HL-60 (cell line): ENCODE measurements around the gene ELL2.

ENCODE experiments used
- DNase-seq, 2 experiments: peaks; one replicate each; pipeline ENCODE4 v3.0.0-alpha.2; 2010 to 2020; ENCODE audit warnings: low read depth in 1 of 2, low spot score in 1 of 2
- H3K27ac ChIP-seq: fragments of 250-450 bp; sonication (Bioruptor Pico); replicated peaks from 2 replicates; pipeline ENCODE4 v1.5.1; 2020; ENCODE audit warnings: mild to moderate bottlenecking, moderate library complexity
- H3K27me3 ChIP-seq: fragments of 250-450 bp; sonication (Bioruptor Pico); 2 replicates; pipeline ENCODE4 v1.5.1; 2021; ENCODE audit warnings: mild to moderate bottlenecking, moderate library complexity; ENCODE audit not compliant: insufficient read depth, poor library complexity, severe bottlenecking
- H3K4me3 ChIP-seq: replicated peaks from 2 replicates; pipeline ENCODE4 v1.5.1; 2011; ENCODE audit warnings: mild to moderate bottlenecking, control low read depth, low read length; ENCODE audit not compliant: insufficient read depth
- GABPA ChIP-seq: IDR thresholded peaks from 2 replicates; pipeline ENCODE4 v1.6.1; 2012; ENCODE audit warnings: low read depth
- POLR2AphosphoS5 ChIP-seq: IDR thresholded peaks from 2 replicates; pipeline ENCODE4 v1.6.1; 2012; ENCODE audit warnings: low read depth
- SPI1 ChIP-seq: IDR thresholded peaks from 2 replicates; pipeline ENCODE4 v1.6.1; 2012; ENCODE audit warnings: low read depth, mild to moderate bottlenecking, borderline replicate concordance
- TF ChIP-seq, protein P1 (sequence below): IDR thresholded peaks from 2 replicates; pipeline ENCODE4 v1.6.1; 2012; ENCODE audit warnings: low read depth; ENCODE audit not compliant: insufficient replicate concordance
- TF ChIP-seq, protein P2 (sequence below): IDR thresholded peaks from one replicate; pipeline ENCODE4 v1.5.1; 2011; ENCODE audit warnings: low read length, control low read depth, inconsistent platforms; ENCODE audit not compliant: insufficient read depth

ELL2 gene

DNA sequence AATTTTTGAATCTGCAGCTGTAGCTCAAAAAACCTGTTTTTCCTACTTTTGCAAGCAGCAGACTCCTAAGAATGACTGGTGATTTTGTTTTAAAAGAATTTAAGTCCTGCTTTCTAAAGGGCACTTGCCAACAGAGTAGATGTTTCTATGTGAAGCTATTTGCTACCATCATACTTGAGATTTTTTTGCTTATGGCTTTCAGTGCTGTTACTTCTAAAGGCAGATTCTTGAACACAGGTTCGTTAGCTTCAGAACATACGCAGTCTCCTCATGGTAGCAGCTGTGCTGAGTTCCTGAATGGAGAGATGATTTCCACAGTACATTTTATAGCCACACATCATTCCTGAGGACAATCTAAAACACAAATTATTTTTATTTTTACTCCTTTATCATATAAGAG lies 24.4 kb upstream of the ELL2 start:
- no peak overlapping the region for H3K4me3 ChIP-seq
- no peak overlapping the region for H3K27ac ChIP-seq
- TF ChIP-seq, protein P1, sequence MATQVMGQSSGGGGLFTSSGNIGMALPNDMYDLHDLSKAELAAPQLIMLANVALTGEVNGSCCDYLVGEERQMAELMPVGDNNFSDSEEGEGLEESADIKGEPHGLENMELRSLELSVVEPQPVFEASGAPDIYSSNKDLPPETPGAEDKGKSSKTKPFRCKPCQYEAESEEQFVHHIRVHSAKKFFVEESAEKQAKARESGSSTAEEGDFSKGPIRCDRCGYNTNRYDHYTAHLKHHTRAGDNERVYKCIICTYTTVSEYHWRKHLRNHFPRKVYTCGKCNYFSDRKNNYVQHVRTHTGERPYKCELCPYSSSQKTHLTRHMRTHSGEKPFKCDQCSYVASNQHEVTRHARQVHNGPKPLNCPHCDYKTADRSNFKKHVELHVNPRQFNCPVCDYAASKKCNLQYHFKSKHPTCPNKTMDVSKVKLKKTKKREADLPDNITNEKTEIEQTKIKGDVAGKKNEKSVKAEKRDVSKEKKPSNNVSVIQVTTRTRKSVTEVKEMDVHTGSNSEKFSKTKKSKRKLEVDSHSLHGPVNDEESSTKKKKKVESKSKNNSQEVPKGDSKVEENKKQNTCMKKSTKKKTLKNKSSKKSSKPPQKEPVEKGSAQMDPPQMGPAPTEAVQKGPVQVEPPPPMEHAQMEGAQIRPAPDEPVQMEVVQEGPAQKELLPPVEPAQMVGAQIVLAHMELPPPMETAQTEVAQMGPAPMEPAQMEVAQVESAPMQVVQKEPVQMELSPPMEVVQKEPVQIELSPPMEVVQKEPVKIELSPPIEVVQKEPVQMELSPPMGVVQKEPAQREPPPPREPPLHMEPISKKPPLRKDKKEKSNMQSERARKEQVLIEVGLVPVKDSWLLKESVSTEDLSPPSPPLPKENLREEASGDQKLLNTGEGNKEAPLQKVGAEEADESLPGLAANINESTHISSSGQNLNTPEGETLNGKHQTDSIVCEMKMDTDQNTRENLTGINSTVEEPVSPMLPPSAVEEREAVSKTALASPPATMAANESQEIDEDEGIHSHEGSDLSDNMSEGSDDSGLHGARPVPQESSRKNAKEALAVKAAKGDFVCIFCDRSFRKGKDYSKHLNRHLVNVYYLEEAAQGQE: no peak
- TF ChIP-seq, protein P2, sequence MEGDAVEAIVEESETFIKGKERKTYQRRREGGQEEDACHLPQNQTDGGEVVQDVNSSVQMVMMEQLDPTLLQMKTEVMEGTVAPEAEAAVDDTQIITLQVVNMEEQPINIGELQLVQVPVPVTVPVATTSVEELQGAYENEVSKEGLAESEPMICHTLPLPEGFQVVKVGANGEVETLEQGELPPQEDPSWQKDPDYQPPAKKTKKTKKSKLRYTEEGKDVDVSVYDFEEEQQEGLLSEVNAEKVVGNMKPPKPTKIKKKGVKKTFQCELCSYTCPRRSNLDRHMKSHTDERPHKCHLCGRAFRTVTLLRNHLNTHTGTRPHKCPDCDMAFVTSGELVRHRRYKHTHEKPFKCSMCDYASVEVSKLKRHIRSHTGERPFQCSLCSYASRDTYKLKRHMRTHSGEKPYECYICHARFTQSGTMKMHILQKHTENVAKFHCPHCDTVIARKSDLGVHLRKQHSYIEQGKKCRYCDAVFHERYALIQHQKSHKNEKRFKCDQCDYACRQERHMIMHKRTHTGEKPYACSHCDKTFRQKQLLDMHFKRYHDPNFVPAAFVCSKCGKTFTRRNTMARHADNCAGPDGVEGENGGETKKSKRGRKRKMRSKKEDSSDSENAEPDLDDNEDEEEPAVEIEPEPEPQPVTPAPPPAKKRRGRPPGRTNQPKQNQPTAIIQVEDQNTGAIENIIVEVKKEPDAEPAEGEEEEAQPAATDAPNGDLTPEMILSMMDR: no peak
- TF ChIP-seq SPI1 (no peak), GABPA (no peak), POLR2AphosphoS5 (no peak)
- no peak for DNase-seq
- no peaks in the 10 kb centered on the region for H3K27me3 ChIP-seq

- Histone ChIP-seq H3K27ac (no peak overlapping the region), H3K27me3 (no peaks in the 10 kb centered on the region), H3K4me3 (no peak overlapping the region)
- no peak for DNase-seq
- TF ChIP-seq SPI1: no peak
- TF ChIP-seq GABPA: no peak
- TF ChIP-seq, protein P1: no peak
- TF ChIP-seq POLR2AphosphoS5: no peak
- TF ChIP-seq, protein P2: no peak
Measured at GRCh38 chr5:95985249-95985648, 23.6 kb upstream of the ELL2 start.

DNA sequence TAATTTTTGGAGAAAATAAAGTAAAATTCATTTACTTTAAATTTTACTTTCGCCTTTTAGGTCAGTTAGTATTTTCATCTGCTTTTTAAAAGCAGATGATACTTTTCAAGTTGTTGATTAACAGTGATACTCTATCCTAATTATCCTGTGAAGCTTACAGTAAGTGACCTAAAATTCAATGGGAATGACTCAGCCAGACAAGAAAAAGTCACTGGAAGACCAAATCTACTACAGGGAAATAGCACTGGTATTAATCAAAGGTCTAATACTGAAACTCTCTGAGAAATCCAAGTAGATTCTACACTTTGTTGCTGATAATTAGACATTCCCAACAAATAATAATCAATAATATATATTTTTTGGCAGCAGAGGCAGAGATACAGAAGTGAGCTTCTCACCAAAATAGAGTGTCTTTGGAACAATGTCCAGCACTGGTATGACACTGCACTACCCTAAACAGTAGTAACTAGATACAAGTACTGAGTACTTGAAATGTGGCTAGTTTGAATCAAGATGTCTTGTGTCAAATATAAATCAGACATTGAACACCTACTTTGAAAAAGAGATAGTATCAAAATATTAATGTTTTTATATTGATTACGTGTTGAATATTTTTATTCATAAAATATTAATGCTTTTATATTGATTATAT lies 22.8 kb upstream of the ELL2 start:
- Histone ChIP-seq H3K4me3 (no peak overlapping the region), H3K27ac (no peak overlapping the region), H3K27me3 (no peaks in the 10 kb centered on the region)
- TF ChIP-seq GABPA (no peak), SPI1 (no peak), POLR2AphosphoS5 (no peak)
- TF ChIP-seq, protein P2: no peak
- TF ChIP-seq, protein P1: no peak
- DNase-seq: no peak
